DOHH2 (cell line): ENCODE measurements around the gene SEMA5A.

Source experiments
- CTCF ChIP-seq: fragments of 200-600 bp; sonication (generic); IDR thresholded peaks from one replicate; pipeline ENCODE4 v1.5.1; 2014; ENCODE audit warnings: antibody characterized with exemption, mild to moderate bottlenecking, low read depth, low read length; ENCODE audit not compliant: poor library complexity, severe bottlenecking
- EZH2phosphoT487 ChIP-seq: fragments of 200-600 bp; sonication (generic); IDR thresholded peaks from 2 replicates; pipeline ENCODE4 v1.6.1; 2017; ENCODE audit warnings: borderline replicate concordance, mild to moderate bottlenecking, antibody characterized with exemption, low read length, moderate library complexity, mixed read lengths

GRCh38 chr5:9124838-9125237 is 421.0 kb downstream of the SEMA5A start:
- no peak for TF ChIP-seq CTCF
- no peak for TF ChIP-seq EZH2phosphoT487
